GM13977 (cell line): ENCODE results near the gene UQCC5.
"Not testable (repeated sequence)": the region's sequence is repeated elsewhere in the genome, so short reads cannot be mapped to it uniquely, and the experiment has no call there.

Experiments used
- DNase-seq: peaks from one replicate; pipeline ENCODE4 v3.0.0; 2012; ENCODE audit warnings: low spot score
- CTCF ChIP-seq: IDR thresholded peaks from 2 replicates; pipeline ENCODE4 v1.5.1; 2012; ENCODE audit warnings: mild to moderate bottlenecking, control low read depth; ENCODE audit not compliant: insufficient read depth; ENCODE audit errors: extremely low read depth, missing control alignments
- in situ Hi-C: fragments of 300-500 bp; cut with MboI; formaldehyde crosslinking; loops from one replicate; pipeline ENCODE4 v1.12.0; 2022; ENCODE audit warnings: low sequenced_read_pairs, low pct_unique_long_range_greater_than_20kb, mixed read lengths, inconsistent platforms; ENCODE audit not compliant: unreplicated experiment

The UQCC5 gene

GRCh38 chr3:52522651-52523251 is 13.7 kb upstream of the UQCC5 start:
- in situ Hi-C loops = no loop called here
- DNase-seq = no peak
- no peak for TF ChIP-seq CTCF

- in situ Hi-C loops = no loop called here
- no peak for DNase-seq
- no peak for TF ChIP-seq CTCF
These were observed 12.8 kb upstream of the UQCC5 start for GRCh38 chr3:52523386-52524257.

GRCh38 chr3:52524258-52524751 is 12.1 kb upstream of the UQCC5 start:
- no peak for TF ChIP-seq CTCF
- in situ Hi-C loops = no loop called here
- no peak for DNase-seq

- DNase-seq = no peak
- in situ Hi-C loops = no loop called here
These were observed 11.4 kb upstream of the UQCC5 start for GRCh38 chr3:52524752-52525679.

GRCh38 chr3:52525680-52526561 is 10.5 kb upstream of the UQCC5 start:
- in situ Hi-C loops = no loop called here
- DNase-seq = no peak
- TF ChIP-seq CTCF = no peak

More at GRCh38 chr3:52524752-52525679, 11.4 kb upstream of the UQCC5 start:
- no peak for TF ChIP-seq CTCF

GRCh38 chr3:52526671-52527038 is 9.8 kb upstream of the UQCC5 start:
- DNase-seq, in situ Hi-C loops: not testable (repeated sequence)
